GM19023 (cell line): ENCODE measurements around the gene NHERF2.

Source experiments
- ATAC-seq: cut with Tn5 transposase; IDR thresholded peaks from one replicate; pipeline ENCODE4 v1.9.1; 2021; ENCODE audit warnings: mild to moderate bottlenecking, moderate library complexity; ENCODE audit not compliant: unreplicated experiment

The NHERF2 gene

GRCh38 chr16:1990351-1991134, 36.2 kb upstream of the NHERF2 start:
- ATAC-seq = no peak

- ATAC-seq = no peak
These were observed 35.6 kb upstream of the NHERF2 start for GRCh38 chr16:1991135-1991551.

GRCh38 chr16:1991588-1991947, 35.1 kb upstream of the NHERF2 start:
- ATAC-seq = no peak

- ATAC-seq = peak; percentile 51
These were observed 34.6 kb upstream of the NHERF2 start for GRCh38 chr16:1991948-1992703.

GRCh38 chr16:1992704-1993317, 33.9 kb upstream of the NHERF2 start:
- no peak for ATAC-seq

GRCh38 chr16:1993731-1994131, 33.0 kb upstream of the NHERF2 start:
- no peak for ATAC-seq

GRCh38 chr16:1997494-1998359, 29.0 kb upstream of the NHERF2 start:
- ATAC-seq = no peak

- ATAC-seq = no peak
These were observed 28.3 kb upstream of the NHERF2 start for GRCh38 chr16:1998360-1998835.

GRCh38 chr16:1998852-1999801, 27.6 kb upstream of the NHERF2 start:
- no peak for ATAC-seq

GRCh38 chr16:1999866-2000514, 26.7 kb upstream of the NHERF2 start:
- no peak for ATAC-seq

- ATAC-seq = no peak
These were observed 25.7 kb upstream of the NHERF2 start for GRCh38 chr16:2001035-2001434.

- no peak for ATAC-seq
These were observed 25.0 kb upstream of the NHERF2 start for GRCh38 chr16:2001456-2002355.

- no peak for ATAC-seq
These were observed 24.1 kb upstream of the NHERF2 start for GRCh38 chr16:2002406-2003230.

- no peak for ATAC-seq
These were observed 23.4 kb upstream of the NHERF2 start for GRCh38 chr16:2003231-2003826.

GRCh38 chr16:2003827-2004641, 22.7 kb upstream of the NHERF2 start:
- ATAC-seq = peak; percentile 60
